AML-193 (cell line): ENCODE measurements around the gene DOCK4.
A peak's percentile ranks its signal among the peaks of the same experiment; 100 is the strongest.

ENCODE experiments used
- DNase-seq, 2 experiments: peaks; one replicate each; lab custom pipeline; 2025; lab: John Stamatoyannopoulos, UW

DOCK4 gene

GRCh38 chr7:112220877-112221434 lies 14.8 kb upstream of the DOCK4 start:
- no peak for DNase-seq

GRCh38 chr7:112215787-112216186 lies 9.6 kb upstream of the DOCK4 start:
- no peak for DNase-seq

- DNase-seq: no peak
These were observed 8.7 kb upstream of the DOCK4 start for GRCh38 chr7:112214883-112215282.

- DNase-seq: no peak
These were observed 8.1 kb upstream of the DOCK4 start for GRCh38 chr7:112214268-112214667.

- DNase-seq: no peak
These were observed 7.5 kb upstream of the DOCK4 start for GRCh38 chr7:112213735-112214134.

GRCh38 chr7:112212571-112212970 lies 6.4 kb upstream of the DOCK4 start:
- DNase-seq: no peak

- no peak for DNase-seq
These were observed 5.2 kb upstream of the DOCK4 start for GRCh38 chr7:112211348-112211907.

- DNase-seq: no peak
These were observed 1.6 kb upstream of the DOCK4 start for GRCh38 chr7:112207765-112208164.

GRCh38 chr7:112206991-112207592 lies 893 bp upstream of the DOCK4 start:
- no peak for DNase-seq

- peak; percentile 7 to 30 for DNase-seq
These were observed 609 bp downstream of the DOCK4 start for GRCh38 chr7:112205343-112206237.

GRCh38 chr7:112204499-112205342 lies 1.5 kb downstream of the DOCK4 start:
- DNase-seq: peak; percentile 20 to 34

- DNase-seq: no peak
These were observed 2.8 kb downstream of the DOCK4 start for GRCh38 chr7:112203365-112203739.

GRCh38 chr7:112202816-112203215 lies 3.4 kb downstream of the DOCK4 start:
- peak; percentile 9 to 34 for DNase-seq

- DNase-seq: no peak
These were observed 4.4 kb downstream of the DOCK4 start for GRCh38 chr7:112201839-112202238.

GRCh38 chr7:112201411-112201810 lies 4.8 kb downstream of the DOCK4 start:
- DNase-seq: no peak

GRCh38 chr7:112199672-112200071 lies 6.5 kb downstream of the DOCK4 start:
- no peak for DNase-seq

GRCh38 chr7:112199035-112199655 lies 7.1 kb downstream of the DOCK4 start:
- DNase-seq: peak; percentile 26 to 54

GRCh38 chr7:112197322-112197721 lies 8.9 kb downstream of the DOCK4 start:
- DNase-seq: no peak

GRCh38 chr7:112195717-112196116 lies 10.5 kb downstream of the DOCK4 start:
- no peak for DNase-seq

- DNase-seq: no peak
These were observed 12.2 kb downstream of the DOCK4 start for GRCh38 chr7:112193915-112194502.
